ACC112 (cell line): Measurements from ENCODE around the gene ITPA.

ENCODE experiments used
- H2AFZ ChIP-seq: fragments of 200-600 bp; sonication (generic); one replicate; pipeline ENCODE4 v1.6.0; 2017; ENCODE audit warnings: antibody characterized with exemption, low read length; ENCODE audit not compliant: unreplicated experiment
- H3K27ac ChIP-seq: fragments of 200-600 bp; sonication (generic); 2 replicates; pipeline ENCODE4 v1.5.1; 2014; ENCODE audit warnings: low read depth, mild to moderate bottlenecking, antibody characterized with exemption, low read length, moderate library complexity
- H3K27me3 ChIP-seq: fragments of 200-600 bp; sonication (generic); 2 replicates; pipeline ENCODE4 v1.6.1; 2014; ENCODE audit warnings: mild to moderate bottlenecking, antibody characterized with exemption, low read length, moderate library complexity, mixed read lengths; ENCODE audit not compliant: insufficient read depth
- H3K36me3 ChIP-seq: fragments of 200-600 bp; sonication (generic); 2 replicates; pipeline ENCODE4 v1.6.1; 2016; ENCODE audit warnings: mild to moderate bottlenecking, antibody characterized with exemption, low read length, moderate library complexity, mixed read lengths; ENCODE audit not compliant: insufficient read depth
- H3K4me1 ChIP-seq: fragments of 200-600 bp; sonication (generic); one replicate; pipeline ENCODE4 v1.6.1; 2016; ENCODE audit warnings: low read length, mixed read lengths; ENCODE audit not compliant: insufficient read depth, unreplicated experiment, control insufficient read depth
- H3K4me3 ChIP-seq: fragments of 200-600 bp; sonication (generic); 2 replicates; pipeline ENCODE4 v1.5.1; 2014; ENCODE audit warnings: mild to moderate bottlenecking, low read depth, low read length
- H3K79me2 ChIP-seq: fragments of 200-600 bp; sonication (generic); one replicate; pipeline ENCODE4 v1.6.0; 2016; ENCODE audit warnings: low read length; ENCODE audit not compliant: control insufficient read depth, unreplicated experiment, insufficient read depth

ITPA gene

GRCh38 chr20:3248993-3249347, 39.7 kb downstream of the ITPA start:
- Histone ChIP-seq H2AFZ (no peak overlapping the region), H3K36me3 (no peaks in the 10 kb centered on the region), H3K4me1 (no peaks in the 10 kb centered on the region), H3K27me3 (peaks cover 17% of the 10 kb centered on the region; the same call in 1 of the 2 replicates), H3K27ac (no peak overlapping the region), H3K79me2 (no peaks in the 10 kb centered on the region), H3K4me3 (peak overlapping the region; percentile 50)

- Histone ChIP-seq H3K27ac (no peak overlapping the region), H3K36me3 (peaks cover 4% of the 10 kb centered on the region; the same call in 1 of the 2 replicates), H2AFZ (no peak overlapping the region)
These were observed 40.8 kb downstream of the ITPA start for GRCh38 chr20:3250091-3250504.

GRCh38 chr20:3251806-3252205, 42.5 kb downstream of the ITPA start:
- Histone ChIP-seq H3K79me2 (no peaks in the 10 kb centered on the region), H3K4me1 (no peaks in the 10 kb centered on the region), H3K4me3 (no peak overlapping the region), H3K27ac (no peak overlapping the region), H2AFZ (no peak overlapping the region), H3K36me3 (peaks cover 4% of the 10 kb centered on the region; the same call in 1 of the 2 replicates), H3K27me3 (peaks cover 17% of the 10 kb centered on the region; the same call in 1 of the 2 replicates)

More at GRCh38 chr20:3250091-3250504, 40.8 kb downstream of the ITPA start:
- H3K79me2 ChIP-seq, result no peaks in the 10 kb centered on the region
- H3K4me3 ChIP-seq, result no peak overlapping the region
- H3K27me3 ChIP-seq, result peaks cover 17% of the 10 kb centered on the region; the same call in 1 of the 2 replicates
- no peaks in the 10 kb centered on the region for H3K4me1 ChIP-seq

DNA sequence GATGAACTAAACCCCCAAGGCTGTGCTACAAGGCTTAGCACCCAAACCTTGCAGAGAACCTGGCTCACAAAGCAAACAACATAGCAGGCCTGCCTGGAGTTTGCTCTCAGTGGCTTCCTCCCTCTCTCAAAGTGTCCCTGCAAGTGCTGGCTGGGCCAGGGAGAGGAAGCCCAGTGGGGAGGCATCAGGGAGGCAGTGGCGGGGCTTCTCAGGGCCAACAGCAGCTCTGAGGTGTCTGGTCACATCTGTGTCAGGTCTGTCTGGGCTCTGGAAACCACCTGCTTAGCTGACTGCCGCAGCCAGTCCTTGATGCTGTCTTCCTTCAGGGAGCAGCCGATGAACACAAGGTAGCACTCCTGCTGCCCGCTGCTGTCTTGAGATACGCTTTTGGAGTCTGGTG, 46.4 kb downstream of the ITPA start:
- no peaks in the 10 kb centered on the region for H3K27me3 ChIP-seq
- H3K79me2 ChIP-seq, result no peaks in the 10 kb centered on the region
- H3K4me1 ChIP-seq, result no peaks in the 10 kb centered on the region
- no peak overlapping the region for H3K27ac ChIP-seq
- H3K36me3 ChIP-seq, result peaks cover 7% of the 10 kb centered on the region; the same call in 1 of the 2 replicates
- H3K4me3 ChIP-seq, result no peak overlapping the region
- no peak overlapping the region for H2AFZ ChIP-seq

- Histone ChIP-seq H3K27ac (no peak overlapping the region), H2AFZ (no peak overlapping the region), H3K79me2 (no peaks in the 10 kb centered on the region), H3K4me3 (no peak overlapping the region), H3K4me1 (no peaks in the 10 kb centered on the region), H3K27me3 (no peaks in the 10 kb centered on the region), H3K36me3 (peaks cover 7% of the 10 kb centered on the region)
These were observed 49.1 kb downstream of the ITPA start for GRCh38 chr20:3258429-3258828.

DNA sequence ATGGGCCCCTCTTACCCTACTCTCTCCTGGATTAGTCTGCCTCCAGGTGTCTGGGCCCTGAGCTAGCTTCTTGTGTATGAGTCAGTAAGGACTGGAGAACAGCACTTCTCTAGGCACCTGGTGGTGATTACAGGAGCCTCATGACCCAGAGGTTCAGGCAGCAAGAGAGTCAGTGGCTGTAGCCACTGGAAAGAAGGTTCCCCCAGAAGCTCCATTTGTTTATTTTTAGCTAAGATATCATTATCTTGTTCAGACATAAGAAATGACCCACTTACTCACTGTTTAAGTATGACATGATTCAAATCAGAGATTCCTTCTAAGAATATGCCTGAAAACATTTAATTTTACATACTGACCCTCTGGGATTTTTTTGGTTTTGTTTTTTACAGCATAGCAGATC, 53.3 kb downstream of the ITPA start:
- Histone ChIP-seq H3K36me3 (peaks cover 7% of the 10 kb centered on the region), H3K4me3 (no peak overlapping the region), H3K27me3 (no peaks in the 10 kb centered on the region), H3K27ac (no peak overlapping the region), H3K79me2 (no peaks in the 10 kb centered on the region), H2AFZ (no peak overlapping the region), H3K4me1 (no peaks in the 10 kb centered on the region)

DNA sequence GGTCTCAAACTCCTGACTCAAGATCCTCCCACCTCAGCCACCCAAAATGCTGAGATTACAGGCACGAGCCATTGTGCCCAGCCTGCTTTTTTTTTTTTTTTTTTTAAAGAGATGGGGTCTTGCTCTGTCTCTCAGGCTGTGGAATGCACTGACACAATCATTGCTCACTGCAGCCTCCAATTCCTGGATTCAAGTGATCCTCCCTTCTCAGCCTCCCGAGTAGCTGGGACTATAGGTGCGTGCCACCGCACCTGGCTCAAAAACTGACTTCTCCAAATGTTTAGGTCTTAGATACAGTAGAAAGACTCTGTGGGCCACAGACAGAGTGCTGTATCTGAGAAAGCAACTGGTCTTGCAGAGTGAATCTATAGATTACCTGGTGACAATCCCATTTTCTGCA, 60.8 kb downstream of the ITPA start:
- Histone ChIP-seq H3K4me3 (no peak overlapping the region), H3K79me2 (no peaks in the 10 kb centered on the region), H3K27ac (no peak overlapping the region), H2AFZ (no peak overlapping the region), H3K4me1 (no peaks in the 10 kb centered on the region), H3K36me3 (0 out of 2 replicates have a peak, but pooled peaks cover 3% of the 10 kb centered on the region), H3K27me3 (no peaks in the 10 kb centered on the region)

DNA sequence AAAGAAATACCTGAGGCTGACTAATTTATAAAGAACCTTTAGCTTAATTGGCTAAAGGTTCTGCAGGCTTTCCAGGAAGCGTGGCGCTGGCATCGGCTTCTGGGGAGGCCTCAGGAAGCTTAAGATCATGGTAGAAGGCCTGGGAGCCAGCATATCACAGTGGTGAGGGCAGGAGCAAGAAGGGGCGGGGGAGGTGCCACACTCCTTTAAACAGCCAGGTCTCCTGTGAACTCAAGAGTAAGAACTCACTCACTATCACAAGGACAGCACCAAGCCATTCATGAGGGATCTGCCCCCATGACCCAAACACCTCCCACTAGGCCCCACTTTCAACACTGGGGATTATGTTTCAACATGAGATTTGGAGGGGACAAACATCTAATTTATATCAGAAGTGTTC, 64.1 kb downstream of the ITPA start:
- Histone ChIP-seq H3K27ac (no peak overlapping the region), H3K27me3 (no peaks in the 10 kb centered on the region), H3K79me2 (no peaks in the 10 kb centered on the region), H3K36me3 (0 out of 2 replicates have a peak, but pooled peaks cover 3% of the 10 kb centered on the region), H3K4me1 (peaks cover 2% of the 10 kb centered on the region), H2AFZ (no peak overlapping the region), H3K4me3 (no peak overlapping the region)
